Neutrophil (primary cell): ENCODE results near the gene EREG.

Source experiments
- H3K27ac ChIP-seq: fragments of 200-600 bp; sonication (generic); 2 replicates; pipeline ENCODE4 v1.5.1; 2016; ENCODE audit warnings: mild to moderate bottlenecking, moderate library complexity
- H3K27me3 ChIP-seq: fragments of 200-600 bp; sonication (generic); 2 replicates; pipeline ENCODE4 v1.6.0; 2016; ENCODE audit warnings: mild to moderate bottlenecking
- H3K36me3 ChIP-seq: fragments of 200-600 bp; sonication (generic); 2 replicates; pipeline ENCODE4 v1.5.1; 2017
- H3K4me1 ChIP-seq, 2 experiments: fragments of 200-600 bp in 1 of 2; sonication (generic) in 1 of 2; 1 replicate in 1 of 2; 2 replicates in 1 of 2; pipeline versions ENCODE4 v1.5.1 to v1.6.1; 2013 to 2016; ENCODE audit warnings: low read depth in 1 of 2, low read length in 1 of 2, mild to moderate bottlenecking in 1 of 2, moderate library complexity in 1 of 2; ENCODE audit not compliant: control insufficient read depth in 1 of 2, insufficient read depth in 1 of 2
- H3K4me3 ChIP-seq, 2 experiments: fragments of 200-600 bp in 1 of 2; sonication (generic) in 1 of 2; 1 replicate in 1 of 2; 2 replicates in 1 of 2; pipeline ENCODE4 v1.5.1; 2013 to 2016; ENCODE audit warnings: low read depth in 1 of 2, low read length in 1 of 2, mild to moderate bottlenecking in 1 of 2, moderate library complexity in 1 of 2
- H3K9me3 ChIP-seq: fragments of 200-600 bp; sonication (generic); 2 replicates; pipeline ENCODE4 v1.5.1; 2016
- TF ChIP-seq, protein P1 (sequence below): fragments of 200-600 bp; sonication (generic); IDR thresholded peaks from 2 replicates; pipeline ENCODE4 v1.5.1; 2016; ENCODE audit warnings: antibody characterized with exemption

EREG gene

DNA sequence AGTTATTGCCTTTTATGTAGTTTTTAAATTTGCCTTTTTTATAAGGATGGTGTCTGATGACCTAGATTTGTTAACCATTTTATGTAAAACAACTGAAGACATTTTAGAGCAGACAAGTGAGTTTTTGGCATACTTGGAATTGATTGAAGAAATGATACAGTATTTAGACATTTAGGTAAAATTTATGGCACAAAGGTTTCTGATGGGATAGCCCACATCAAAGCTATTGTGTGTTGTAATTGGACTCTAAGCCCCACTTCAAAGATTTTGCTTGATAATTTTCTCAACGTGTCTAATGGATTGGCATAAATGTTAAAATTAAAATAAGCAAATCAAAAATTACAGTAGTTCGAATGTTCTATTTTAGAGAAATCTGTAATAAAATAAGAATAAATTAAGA, 39.1 kb upstream of the EREG start:
- no peaks in the 10 kb centered on the region for H3K9me3 ChIP-seq
- H3K4me3 ChIP-seq = no peak overlapping the region
- H3K27ac ChIP-seq = no peak overlapping the region
- H3K27me3 ChIP-seq = no peaks in the 10 kb centered on the region
- peaks cover 0 to 9% of the 10 kb centered on the region in 2 experiments for H3K4me1 ChIP-seq
- TF ChIP-seq, protein P1, sequence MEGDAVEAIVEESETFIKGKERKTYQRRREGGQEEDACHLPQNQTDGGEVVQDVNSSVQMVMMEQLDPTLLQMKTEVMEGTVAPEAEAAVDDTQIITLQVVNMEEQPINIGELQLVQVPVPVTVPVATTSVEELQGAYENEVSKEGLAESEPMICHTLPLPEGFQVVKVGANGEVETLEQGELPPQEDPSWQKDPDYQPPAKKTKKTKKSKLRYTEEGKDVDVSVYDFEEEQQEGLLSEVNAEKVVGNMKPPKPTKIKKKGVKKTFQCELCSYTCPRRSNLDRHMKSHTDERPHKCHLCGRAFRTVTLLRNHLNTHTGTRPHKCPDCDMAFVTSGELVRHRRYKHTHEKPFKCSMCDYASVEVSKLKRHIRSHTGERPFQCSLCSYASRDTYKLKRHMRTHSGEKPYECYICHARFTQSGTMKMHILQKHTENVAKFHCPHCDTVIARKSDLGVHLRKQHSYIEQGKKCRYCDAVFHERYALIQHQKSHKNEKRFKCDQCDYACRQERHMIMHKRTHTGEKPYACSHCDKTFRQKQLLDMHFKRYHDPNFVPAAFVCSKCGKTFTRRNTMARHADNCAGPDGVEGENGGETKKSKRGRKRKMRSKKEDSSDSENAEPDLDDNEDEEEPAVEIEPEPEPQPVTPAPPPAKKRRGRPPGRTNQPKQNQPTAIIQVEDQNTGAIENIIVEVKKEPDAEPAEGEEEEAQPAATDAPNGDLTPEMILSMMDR = no peak
- no peaks in the 10 kb centered on the region for H3K36me3 ChIP-seq

DNA sequence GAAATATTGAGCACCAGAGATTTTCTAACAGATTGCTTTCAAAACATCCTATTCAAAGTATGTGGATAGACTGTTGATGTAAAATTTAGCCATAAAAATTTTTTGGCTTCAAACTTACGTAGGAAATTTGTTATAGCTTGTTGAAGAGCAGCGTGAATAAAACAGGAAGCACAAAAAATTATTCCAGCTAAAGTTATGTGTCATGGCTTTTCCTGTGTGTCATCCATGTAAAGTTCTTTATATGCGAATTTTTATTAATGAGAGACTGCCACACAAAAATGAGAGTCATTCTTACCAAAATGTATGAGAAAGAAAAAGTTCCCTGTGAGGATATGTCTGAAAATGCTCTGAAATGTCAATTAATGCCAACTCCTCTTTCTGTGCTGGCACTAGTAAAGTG, 37.2 kb upstream of the EREG start:
- H3K27ac ChIP-seq = no peak overlapping the region
- no peaks in the 10 kb centered on the region for H3K27me3 ChIP-seq
- no peak overlapping the region for H3K4me3 ChIP-seq
- H3K4me1 ChIP-seq = peaks cover 0 to 9% of the 10 kb centered on the region in 2 experiments
- H3K36me3 ChIP-seq = no peaks in the 10 kb centered on the region
- TF ChIP-seq, protein P1 = no peak
- H3K9me3 ChIP-seq = no peaks in the 10 kb centered on the region

- Histone ChIP-seq H3K27ac (no peak overlapping the region), H3K36me3 (no peaks in the 10 kb centered on the region), H3K27me3 (no peaks in the 10 kb centered on the region), H3K9me3 (no peaks in the 10 kb centered on the region), H3K4me3 (no peak overlapping the region), H3K4me1 (peaks cover 0 to 9% of the 10 kb centered on the region in 2 experiments)
- TF ChIP-seq, protein P1 = no peak
Measured at GRCh38 chr4:74328501-74328900, 36.4 kb upstream of the EREG start.

GRCh38 chr4:74329307-74329706, 35.6 kb upstream of the EREG start:
- Histone ChIP-seq H3K36me3 (no peaks in the 10 kb centered on the region), H3K4me1 (peaks cover 0 to 9% of the 10 kb centered on the region in 2 experiments), H3K27ac (no peak overlapping the region), H3K9me3 (no peaks in the 10 kb centered on the region), H3K4me3 (no peak overlapping the region), H3K27me3 (no peaks in the 10 kb centered on the region)
- TF ChIP-seq, protein P1 = no peak

DNA sequence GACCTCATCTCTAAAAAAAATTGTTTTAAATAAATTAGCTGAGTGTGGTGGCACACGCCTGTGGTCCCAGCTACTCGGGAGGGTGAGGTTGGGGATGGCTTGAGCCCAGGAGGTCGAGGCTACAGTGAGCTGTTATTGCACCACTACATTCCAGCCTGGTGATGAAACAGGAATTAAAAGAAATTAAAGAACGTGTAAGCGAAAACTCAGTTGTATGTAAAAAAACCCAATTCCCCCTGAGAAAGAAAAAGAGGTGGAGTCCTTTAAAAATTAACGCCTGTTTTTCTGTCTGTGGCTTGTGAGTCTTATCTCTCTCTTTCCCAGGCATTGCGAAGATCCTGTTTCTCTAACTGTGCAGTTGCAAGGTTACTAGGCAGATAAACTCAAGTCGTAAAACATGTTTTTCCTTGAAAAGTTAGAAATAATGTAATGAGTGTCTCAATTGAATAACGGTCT, 34.6 kb upstream of the EREG start:
- no peaks in the 10 kb centered on the region for H3K27me3 ChIP-seq
- TF ChIP-seq, protein P1 = no peak
- no peaks in the 10 kb centered on the region for H3K9me3 ChIP-seq
- peaks cover 0 to 9% of the 10 kb centered on the region in 2 experiments for H3K4me1 ChIP-seq
- H3K4me3 ChIP-seq = no peak overlapping the region
- no peak overlapping the region for H3K27ac ChIP-seq
- no peaks in the 10 kb centered on the region for H3K36me3 ChIP-seq

DNA sequence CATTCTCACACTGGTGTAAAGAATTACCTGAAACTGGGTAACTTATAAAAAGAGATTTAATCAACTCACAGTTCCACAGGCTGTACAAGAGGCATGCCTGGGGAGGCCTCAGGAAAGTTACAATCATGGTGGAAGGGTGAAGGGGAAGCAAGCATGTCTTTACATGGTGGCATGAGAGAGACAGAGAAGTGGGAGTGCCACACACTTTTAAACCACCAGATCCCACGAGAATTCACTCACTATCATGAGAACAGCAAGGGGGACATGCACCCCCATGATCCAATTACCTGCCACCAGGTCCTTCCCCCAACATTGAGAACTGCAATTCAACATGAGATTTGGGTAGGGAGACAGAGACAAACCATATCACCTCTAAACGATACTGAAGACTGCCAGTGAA, 33.7 kb upstream of the EREG start:
- H3K36me3 ChIP-seq = no peaks in the 10 kb centered on the region
- no peaks in the 10 kb centered on the region for H3K9me3 ChIP-seq
- no peak overlapping the region for H3K4me3 ChIP-seq
- H3K27ac ChIP-seq = no peak overlapping the region
- H3K27me3 ChIP-seq = no peaks in the 10 kb centered on the region
- TF ChIP-seq, protein P1 = no peak
- peaks cover 0 to 9% of the 10 kb centered on the region in 2 experiments for H3K4me1 ChIP-seq
